ENCODE measurements around the gene WWOX.
"Not testable (repeated sequence)": the region's sequence is repeated elsewhere in the genome, so short reads cannot be mapped to it uniquely, and the experiment has no call there.

WWOX gene

DNA sequence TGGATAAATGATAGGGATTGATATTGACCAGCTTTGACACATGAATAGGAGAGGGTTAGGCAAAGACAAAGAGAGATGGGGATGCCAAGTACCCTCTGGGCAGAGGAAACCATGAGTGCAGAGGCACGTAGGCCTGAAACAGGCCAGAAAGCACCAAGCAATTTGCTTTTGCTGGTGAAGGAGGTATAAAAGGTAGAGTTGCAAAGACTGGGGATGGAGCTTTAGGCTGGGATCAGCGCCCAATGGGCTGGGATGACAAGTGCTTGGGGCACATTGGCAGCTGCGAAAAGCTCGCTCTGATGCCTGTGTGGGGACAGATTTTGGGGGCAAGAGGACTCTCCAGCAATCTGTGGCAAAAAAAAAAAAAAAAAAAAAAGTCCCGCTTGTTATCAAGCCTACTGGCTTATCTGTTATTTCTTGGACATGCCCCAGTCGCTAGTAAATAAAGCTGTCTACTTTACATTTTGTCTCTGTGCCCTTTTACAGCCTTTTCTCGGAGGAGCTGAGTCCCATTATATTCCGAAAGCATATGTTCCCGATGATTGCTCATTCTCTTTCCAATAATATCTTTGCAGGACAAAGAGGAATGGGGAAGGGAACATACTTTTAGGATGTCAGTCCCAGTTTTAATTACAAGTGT lies 922.7 kb downstream of the WWOX start:
- no peak for DNase-seq (ENCODE audit: low read depth)

DNA sequence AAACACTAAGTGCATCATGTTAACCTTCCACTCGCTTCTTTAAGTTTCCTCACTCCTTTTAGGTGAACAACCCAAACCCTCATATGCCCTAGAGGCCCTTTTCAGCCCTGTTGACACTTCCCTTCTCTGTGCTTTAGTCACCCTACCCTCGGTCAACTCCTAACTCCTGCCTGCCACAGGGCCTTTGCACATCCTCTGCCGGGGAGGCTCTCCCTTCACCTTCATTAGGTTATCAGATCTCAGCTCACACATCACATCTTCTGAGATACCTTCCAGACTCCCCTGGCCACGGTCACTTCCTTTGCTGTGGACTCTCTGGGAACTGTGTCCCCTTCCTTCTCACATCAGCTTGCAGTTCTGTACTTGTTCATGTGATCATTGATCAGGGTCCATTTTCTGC lies 926.7 kb downstream of the WWOX start:
- DNase-seq (ENCODE audit: low read depth): no peak

DNA sequence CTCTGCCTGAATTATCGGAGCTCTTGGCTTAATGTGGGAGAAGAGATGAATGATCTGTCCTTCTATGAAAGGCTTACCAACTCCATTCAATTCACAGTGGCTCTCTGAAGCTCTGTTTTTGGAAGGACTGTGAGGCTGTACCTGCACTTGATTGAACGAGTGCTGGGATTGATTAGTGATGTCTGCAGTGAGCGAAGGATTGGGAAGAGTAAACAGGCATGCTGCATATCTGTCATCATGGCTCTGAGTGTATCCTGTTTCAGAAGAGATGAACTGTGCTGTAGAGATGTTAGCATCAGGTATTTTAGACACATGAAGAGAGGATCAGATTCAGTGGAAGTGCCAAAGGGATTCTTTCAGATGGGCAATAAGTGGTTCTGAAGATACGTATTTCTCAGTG lies 937.1 kb downstream of the WWOX start:
- no peak for DNase-seq (ENCODE audit: low read depth)

DNA sequence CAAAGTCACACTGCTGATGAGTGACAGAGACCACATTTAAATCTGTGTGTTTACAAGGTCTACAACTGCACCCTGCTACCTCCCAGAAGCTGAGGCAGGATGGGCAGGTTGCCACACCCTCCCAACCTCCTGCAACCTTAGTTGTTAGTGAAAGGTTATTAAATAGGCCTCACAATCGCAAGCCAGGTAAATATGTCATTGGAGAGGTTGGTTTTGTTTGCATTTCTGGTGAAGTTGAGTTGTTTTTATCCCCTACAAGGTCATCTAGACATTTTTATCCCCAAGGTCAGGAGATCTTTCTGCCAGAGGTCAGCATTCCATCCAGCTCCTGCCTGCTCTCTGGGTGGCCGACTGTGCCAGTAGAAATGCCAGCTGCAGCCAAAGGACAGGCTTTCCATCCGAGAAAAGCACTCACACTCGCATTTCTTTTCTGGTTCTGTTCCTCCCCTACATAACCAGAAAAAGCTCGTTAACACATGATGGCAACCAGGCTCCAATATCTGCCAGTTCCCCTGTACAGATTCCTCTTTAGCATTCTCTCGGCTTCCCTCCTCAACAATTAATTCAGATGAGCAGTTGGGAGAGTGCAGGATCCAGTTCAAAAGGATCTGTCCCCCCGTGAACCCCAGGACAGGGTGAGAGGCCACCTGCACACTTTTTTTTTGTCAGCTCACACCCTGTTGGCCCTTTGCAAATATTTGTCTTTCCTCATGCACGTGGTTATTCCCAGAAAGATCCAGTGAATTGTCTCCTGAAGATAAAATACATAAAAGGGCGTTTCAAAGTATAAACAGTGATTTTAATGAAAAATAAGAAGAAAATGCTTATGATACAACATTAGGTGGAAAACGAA lies 938.3 kb downstream of the WWOX start:
- DNase-seq (ENCODE audit: low read depth): no peak

DNA sequence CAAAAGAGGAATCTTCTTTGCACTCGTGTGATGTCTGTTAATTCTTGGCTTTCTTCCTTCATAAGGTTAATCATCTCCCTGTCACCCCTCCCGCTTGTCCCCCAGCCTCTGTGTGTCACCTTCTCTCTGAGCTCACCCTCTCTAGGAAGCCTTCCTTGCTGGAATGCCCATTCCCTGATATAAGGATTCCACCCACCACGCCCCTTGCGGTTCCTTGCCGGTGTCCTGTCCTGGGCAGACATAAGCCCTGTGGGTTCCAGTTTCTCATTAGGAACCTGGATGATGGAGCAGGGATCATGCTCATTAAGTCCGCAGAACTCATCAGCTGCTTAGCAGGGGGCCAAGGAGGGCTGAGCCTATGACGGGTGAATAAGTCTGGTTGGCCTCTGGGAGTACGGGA lies 941.8 kb downstream of the WWOX start:
- no peak for DNase-seq (ENCODE audit: low read depth)

DNA sequence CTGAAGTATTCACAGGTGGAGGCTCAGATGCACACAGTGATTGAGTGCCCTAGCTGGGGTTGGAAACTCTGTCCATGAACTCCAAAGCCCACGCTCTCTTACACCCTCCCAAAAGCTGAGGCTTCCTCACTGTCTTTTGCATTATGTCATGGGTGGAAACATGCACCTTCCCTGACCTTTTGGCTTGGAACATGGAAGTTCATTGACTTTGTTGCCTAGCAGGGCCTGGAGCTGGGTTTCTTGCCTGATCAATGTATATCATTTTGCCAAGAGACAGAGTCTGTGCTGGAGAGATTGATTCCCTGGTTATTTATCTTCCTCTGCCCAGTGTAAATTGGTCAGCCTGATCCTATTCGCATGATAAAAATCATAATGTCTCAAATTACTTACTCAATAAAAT lies 942.7 kb downstream of the WWOX start:
- DNase-seq (ENCODE audit: low read depth): no peak

DNA sequence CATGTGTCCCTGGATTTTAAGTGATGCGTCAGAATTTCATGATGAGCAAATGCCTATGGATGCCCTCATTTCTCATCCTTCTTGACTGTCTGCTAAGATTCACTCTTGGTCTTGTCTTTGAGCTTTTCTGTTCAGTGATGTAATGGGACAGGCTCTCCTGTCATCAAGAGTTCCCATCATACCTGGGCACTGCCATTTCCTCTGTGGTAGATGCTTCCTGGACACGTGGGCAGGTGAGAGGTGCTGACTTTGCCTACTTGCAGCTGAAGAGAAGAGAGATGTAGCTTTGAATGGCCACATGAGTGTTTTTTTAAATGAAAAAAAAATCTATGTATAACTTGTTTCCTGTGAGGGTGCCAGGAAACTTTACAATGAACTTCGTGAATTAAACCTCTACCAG lies 943.4 kb downstream of the WWOX start:
- peak; percentile 14 for DNase-seq (ENCODE audit: low read depth)

DNA sequence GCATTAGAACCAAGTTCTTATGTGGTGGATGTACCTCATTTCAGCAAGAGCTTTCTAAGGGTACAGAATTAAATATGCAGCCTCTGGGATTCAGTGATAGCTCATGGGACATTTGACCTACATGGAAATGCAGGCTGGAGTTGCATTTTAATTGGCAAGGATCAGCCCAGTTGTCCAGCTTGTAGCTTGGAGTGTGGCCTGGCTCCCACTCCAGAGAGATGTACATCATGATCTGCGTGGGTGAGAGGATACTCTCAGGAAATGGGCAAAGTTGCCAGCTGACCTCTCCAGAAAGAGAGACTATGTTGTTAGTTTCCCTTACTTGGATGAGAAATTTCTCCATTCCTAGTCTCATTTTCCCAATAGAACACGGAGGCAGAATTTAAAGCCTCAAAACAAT lies 945.7 kb downstream of the WWOX start:
- no peak for DNase-seq (ENCODE audit: low read depth)

DNA sequence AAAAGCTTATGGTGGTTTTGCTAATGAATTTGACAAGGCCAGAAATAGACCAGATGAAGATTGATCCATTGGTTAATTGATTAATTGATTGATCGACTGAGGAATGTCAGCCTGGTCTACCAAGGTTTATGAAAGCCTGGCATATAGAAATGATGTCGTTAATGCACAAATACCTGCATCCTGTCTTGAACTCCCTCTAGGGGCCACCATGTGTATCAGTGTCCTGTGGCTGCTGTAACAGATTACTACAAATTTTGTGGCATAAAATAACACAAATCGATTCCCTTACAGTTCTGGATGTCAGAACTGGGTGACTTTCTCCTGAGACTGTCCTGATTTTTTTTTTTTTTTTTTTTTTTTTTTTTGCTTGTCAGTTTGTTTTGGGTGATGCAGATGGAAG lies 947.9 kb downstream of the WWOX start:
- DNase-seq (ENCODE audit: low read depth): no peak

DNA sequence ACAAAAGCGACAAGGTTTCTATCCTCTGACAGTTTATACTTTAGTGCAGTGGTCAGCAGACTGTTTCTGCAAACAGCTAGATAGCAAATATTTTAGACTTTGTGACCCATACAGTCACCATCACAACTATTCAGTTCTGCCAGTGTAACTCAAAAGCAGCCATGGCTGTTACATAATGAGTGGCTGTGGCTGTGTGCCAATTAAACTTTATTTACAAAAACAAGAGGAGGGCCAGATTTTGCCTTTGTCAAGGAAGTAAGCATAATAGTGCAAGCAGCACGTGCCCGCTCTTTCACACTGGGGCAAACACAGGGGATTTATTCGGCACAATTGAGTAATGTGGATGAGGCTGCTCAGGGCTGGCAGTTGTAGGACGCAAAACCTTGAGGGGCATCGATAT lies 949.6 kb downstream of the WWOX start:
- DNase-seq (ENCODE audit: low read depth): no peak

DNA sequence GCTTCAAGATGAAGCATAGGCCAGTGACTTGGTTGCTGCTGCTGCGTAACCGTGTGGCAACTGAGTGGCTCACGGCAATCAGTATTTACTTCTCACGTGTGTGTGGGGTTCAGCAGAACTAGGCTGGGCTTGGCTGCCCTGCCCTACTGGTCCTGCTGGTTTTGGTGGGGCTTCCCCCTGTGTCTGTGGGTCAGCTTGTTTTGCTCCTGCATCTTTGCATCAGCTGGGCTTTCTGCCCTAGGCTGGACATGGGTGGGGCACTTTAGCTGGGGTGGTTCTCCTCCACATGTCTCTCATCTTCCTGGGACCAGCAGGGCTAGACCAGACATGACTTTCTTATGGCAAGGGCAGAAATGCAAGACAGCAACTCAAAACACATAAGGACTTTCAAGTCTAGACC lies 950.6 kb downstream of the WWOX start:
- DNase-seq (ENCODE audit: low read depth): no peak

DNA sequence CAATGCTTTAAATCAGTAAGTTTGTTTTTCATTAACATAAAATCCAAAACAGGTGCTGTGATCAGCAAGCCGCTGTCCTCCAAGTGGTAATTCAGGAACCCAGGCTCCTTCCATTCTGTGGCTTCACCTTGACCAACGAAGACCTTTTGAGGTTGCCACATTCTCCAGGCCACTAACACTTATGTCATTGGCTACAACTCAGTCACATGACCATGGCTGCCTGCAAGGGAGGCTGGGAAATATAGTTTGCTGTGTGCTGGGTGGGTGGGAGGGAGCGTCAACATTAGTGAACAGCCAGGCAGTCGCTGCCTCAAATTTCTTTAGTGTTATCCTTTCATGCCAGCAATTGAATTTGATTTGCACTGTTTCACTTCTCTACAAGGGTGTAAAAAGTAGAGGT lies 951.9 kb downstream of the WWOX start:
- DNase-seq (ENCODE audit: low read depth): no peak

DNA sequence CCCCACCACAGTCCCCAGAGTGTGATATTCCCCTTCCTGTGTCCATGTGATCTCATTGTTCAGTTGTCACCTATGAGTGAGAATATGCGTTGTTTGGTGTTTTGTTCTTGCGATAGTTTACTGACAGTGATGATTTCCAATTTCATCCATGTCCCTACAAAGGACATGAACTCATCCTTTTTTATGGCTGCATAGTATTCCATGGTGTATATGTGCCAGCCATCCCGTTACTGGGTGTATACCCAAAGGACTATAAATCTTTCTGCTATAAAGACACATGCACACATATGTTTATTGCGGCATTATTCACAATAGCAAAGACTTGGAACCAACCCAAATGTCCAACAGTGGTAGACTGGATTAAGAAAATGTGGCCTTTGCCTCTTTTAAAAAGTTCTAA lies 952.7 kb downstream of the WWOX start:
- not testable (repeated sequence) for DNase-seq (ENCODE audit: low read depth)

DNA sequence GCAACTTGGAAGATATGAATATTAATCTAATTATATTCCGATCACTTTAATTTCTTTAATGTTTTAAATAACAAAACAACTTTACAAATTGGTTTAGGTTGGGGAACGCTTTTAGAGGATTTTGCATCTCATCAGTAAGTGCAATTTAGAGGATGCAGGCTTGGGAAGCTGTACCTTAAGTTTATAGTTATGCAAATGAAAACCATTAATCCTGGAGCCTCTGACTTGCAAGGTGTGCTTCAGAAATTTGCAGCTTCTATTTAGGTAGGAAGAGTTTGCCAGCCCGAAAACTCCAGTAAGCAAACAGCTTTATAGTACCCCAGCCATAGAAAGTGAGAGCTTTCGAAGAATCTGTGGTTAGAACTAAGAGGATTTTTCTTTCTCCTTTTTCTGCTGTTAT lies 954.1 kb downstream of the WWOX start:
- no peak for DNase-seq (ENCODE audit: low read depth)

DNA sequence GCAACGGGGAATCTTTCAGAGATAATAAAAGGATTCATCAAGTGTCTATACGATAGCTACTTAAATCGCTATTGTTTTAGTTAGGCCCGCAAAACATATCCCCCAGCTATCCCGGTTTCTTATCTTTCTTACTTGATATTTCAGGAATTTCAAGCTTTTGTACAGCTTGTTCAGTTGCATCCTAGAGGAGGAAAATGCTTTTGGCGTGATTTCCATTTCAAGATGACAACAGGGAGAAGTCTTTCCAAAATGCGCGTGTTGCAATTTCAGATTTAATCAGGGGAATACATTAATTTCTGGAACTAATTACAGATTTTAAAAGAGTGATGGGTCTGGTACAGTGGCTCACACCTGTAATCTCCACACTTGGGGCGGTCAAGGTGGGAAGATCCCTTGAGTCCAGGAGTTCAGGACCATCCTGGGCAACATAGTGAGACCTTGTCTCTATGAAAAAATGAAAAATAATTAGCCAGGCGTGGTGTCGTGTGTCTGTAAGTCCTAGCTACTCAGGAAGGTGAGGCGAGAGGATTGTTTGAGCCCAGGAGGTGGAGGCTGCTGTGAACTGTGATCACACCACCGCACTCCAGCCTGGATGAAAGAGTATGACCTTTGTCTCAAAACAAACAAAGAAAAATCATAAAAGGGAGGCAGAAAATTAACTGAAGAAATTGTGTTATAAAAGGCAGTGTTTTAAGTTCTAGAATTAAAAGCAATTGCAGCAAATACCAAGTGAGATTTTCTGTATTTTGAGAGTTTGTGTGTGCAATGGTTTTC lies 954.9 kb downstream of the WWOX start:
- DNase-seq (ENCODE audit: low read depth): no peak

DNA sequence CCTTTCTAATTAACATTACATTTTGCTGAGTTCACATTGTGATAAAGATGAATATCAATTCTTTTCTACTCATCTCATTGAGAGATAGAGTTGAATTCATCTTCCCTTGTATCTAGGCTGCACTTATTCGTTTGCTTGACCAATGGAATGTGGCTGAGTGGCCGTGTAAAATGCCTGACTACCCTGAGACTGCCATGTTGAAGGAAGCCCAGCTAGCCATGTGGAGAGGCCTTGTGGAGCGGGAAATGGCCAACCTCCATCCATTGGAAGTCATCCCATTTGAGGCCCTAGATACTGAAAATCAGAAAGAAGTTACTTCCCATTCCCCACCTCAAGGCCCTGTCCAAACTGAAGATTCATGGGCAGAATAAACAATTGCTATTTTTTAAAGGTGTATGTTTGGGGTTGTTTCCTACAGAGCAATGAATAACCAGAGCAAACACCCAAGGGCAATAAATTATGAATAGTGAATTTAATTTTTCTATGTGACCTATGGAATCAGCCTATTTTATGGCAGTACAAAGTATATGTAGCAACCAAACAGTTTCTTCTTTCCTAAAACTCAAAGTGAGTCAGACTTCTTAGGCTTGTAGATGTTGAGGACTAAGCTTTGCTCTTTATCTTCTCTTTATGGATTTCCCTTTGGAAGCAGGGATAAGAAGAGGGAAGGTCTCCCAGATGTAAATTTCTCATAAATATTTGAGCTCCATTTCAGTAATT lies 956.0 kb downstream of the WWOX start:
- DNase-seq (ENCODE audit: low read depth): no peak

DNA sequence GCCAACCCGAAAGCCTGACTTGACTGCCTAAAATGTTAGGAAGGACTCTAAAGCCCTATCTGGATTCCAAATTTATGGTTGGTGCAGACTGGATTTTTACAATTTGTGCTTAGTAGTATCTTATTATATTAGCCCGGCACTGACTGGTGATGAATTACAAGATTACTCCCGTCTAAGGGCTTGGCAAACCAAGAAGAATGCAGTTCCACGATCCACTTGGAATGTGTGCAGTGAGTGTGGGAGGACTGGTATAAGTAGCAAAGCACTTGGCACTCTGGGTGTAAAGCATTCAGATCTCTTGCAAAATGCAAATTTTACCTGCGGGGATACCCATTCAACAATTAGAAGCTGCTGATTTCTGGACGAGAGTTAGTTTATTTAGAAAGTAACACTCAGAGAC lies 961.7 kb downstream of the WWOX start:
- no peak for DNase-seq (ENCODE audit: low read depth)

DNA sequence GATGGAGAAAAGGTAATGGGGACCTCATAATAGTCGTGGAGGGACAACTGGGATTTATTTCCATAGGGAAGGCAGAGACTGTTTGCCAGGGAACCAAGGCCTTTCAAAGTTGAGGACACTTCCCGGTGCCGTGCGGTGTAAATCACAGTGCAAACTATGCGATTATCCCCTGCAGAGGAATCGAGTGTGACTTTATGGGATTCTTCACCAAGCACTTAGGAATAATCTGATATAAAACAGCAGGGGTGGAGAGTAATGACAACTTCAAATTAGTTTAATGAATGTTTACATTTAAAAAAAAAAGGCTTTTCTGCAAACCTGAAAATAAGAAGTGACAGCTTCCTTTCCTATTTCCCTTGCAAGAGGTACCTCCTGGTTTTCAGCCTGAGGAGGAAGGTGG lies 962.9 kb downstream of the WWOX start:
- DNase-seq (ENCODE audit: low read depth): no peak

DNA sequence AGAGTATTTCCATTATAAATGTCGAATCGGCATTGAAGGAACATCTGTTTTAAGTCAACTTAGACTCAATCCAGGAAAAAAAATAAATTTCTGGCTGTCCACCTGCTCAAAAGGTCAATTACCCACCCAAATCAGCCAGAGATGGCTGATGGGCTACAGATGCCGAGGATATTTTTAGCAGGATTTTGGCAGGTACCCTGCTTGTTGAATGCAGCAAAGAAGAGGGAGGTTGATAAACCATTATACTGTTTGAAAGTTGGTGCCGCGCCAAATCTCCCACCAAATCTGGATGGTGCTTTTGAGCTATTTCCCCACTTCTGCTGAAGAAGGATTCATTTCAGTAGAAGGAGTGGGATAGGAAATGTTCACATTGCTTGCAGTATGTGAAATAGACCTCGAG lies 963.4 kb downstream of the WWOX start:
- DNase-seq (ENCODE audit: low read depth): no peak

DNA sequence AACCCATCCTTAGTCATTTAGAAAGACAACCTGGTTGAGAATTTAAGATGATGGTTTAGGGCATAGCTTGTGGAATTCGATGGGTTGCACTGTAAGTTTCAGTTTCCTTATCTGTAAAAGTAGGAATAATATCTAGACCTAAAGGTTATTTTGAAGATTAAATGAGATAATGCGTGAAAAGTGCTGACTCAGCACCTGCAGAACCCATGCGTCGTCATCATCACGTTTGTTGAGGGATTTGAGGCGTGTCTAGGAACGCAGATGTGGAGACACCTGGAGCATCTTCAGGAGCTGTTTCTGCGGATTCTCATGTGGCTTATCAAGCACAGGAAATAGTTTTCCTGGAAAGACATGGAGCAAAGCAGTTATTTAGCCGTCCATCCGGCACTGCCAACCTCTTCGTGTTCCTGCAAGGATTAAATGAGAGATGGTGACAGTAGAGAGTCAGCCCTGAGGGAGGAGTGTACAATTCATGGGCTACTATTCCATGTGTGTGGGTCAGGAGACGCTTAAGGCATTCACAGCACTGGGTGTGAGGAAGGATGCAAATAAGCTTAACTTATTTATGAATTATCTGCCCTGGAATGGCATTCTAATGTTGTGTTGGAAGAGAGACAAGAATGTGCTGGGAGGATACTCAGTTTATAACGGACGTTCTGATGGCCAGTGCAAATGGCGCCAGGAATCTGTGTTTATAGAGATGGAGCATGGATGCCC lies 965.0 kb downstream of the WWOX start:
- no peak for DNase-seq (ENCODE audit: low read depth)

DNA sequence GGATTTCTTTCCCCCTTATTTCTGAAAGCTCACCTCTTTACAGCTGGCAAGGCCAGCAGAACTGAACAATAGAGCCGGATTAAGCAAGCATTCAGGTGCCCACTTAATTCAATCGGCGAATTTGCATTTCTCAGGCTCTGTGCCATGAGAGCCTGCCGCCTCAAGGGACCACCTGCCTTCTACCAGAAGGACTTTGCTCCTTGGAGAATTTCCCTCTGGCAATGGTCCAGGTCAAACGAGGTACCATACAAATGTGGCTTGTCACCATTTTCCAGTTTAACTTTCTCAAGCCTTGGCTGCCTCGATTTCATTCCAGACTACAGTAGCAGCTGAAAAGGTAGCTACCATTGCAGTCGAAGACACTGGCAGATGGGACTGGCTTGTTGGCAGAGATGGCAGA lies 967.1 kb downstream of the WWOX start:
- no peak for DNase-seq (ENCODE audit: low read depth)

DNA sequence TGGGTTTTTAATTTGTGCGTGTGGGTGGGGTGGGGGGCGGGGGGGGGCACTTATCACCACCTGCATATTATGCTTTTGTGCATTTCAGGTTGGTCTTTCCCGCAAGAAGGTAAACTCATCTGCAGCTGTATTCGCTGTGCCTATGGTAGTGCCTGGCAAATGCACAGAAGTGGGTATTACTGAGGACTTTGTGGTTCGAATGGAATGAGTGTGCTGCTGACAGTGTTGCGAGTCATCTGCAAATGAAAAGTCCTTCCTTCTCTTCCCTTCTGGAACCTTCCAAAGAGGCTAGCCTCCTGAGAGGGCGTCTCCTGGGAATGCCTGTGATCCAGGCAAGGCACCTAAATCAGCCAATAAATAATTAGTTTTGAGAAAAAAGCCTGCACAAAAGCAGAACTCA lies 968.1 kb downstream of the WWOX start:
- DNase-seq (ENCODE audit: low read depth): no peak
